Natural killer cell (primary cell): Measurements from ENCODE around the gene GPR107. TPM values are rescaled to one million over a fixed set of nuclear protein-coding genes. Genes with fewer than 3 reads are reported as not detected.

Experiments
- ATAC-seq, 3 donors: fragments of 150-1000 bp in 2 of 3; fragments of 200-7000 bp in 1 of 3; cut with Tn5 transposase; 1 replicate in 1 of 3; 2 replicates in 2 of 3; pipeline ENCODE4 v1.10.0; 2021; ENCODE audit warnings: mild to moderate bottlenecking in 2 of 3, moderate library complexity in 2 of 3
- DNase-seq, 2 donors: peaks; one replicate each; pipeline versions ENCODE4 v3.0.0 to v3.0.0-alpha.2; 2013 to 2021; ENCODE audit warnings: mixed read lengths in 1 of 2
- H3K27ac ChIP-seq: one replicate; pipeline ENCODE4 v1.5.1; 2013; ENCODE audit warnings: mild to moderate bottlenecking, low read length
- H3K27me3 ChIP-seq: one replicate; pipeline ENCODE4 v1.6.1; 2013; ENCODE audit warnings: low read length; ENCODE audit not compliant: control insufficient read depth, insufficient read depth
- H3K36me3 ChIP-seq: one replicate; pipeline ENCODE4 v1.6.1; 2013; ENCODE audit warnings: low read length; ENCODE audit not compliant: control insufficient read depth, insufficient read depth
- H3K4me1 ChIP-seq: one replicate; pipeline ENCODE4 v1.6.1; 2013; ENCODE audit warnings: low read length; ENCODE audit not compliant: control insufficient read depth, insufficient read depth
- H3K4me3 ChIP-seq: one replicate; pipeline ENCODE4 v1.5.1; 2013; ENCODE audit warnings: low read length
- H3K9me3 ChIP-seq: one replicate; pipeline ENCODE4 v1.6.1; 2013; ENCODE audit warnings: low read length; ENCODE audit not compliant: control insufficient read depth, insufficient read depth
- H3K27ac Mint-ChIP-seq, 2 donors: one replicate each; pipeline ENCODE4 v1.8.0; 2022; ENCODE audit warnings: mild to moderate bottlenecking in 2 of 2, mixed read lengths in 2 of 2, moderate library complexity in 1 of 2
- H3K27me3 Mint-ChIP-seq, 2 donors: one replicate each; pipeline ENCODE4 v1.8.0; 2022; ENCODE audit warnings: low read depth in 2 of 2, mixed read lengths in 2 of 2
- H3K36me3 Mint-ChIP-seq: one replicate; pipeline ENCODE4 v1.8.0; 2022; ENCODE audit warnings: mixed read lengths
- H3K4me1 Mint-ChIP-seq, 2 donors: one replicate each; pipeline ENCODE4 v1.8.0; 2022; ENCODE audit warnings: mixed read lengths in 2 of 2
- H3K4me3 Mint-ChIP-seq: one replicate; pipeline ENCODE4 v1.8.0; 2022; ENCODE audit warnings: mild to moderate bottlenecking, moderate library complexity, mixed read lengths
- H3K9me3 Mint-ChIP-seq, 2 donors: one replicate each; pipeline ENCODE4 v1.8.0; 2022; ENCODE audit warnings: mixed read lengths in 2 of 2
- CTCF ChIP-seq: fragments of 200-600 bp; IDR thresholded peaks from one replicate; pipeline ENCODE4 v1.8.0; 2022; ENCODE audit warnings: antibody characterized with exemption
- WGBS: methylation state at CpG from one replicate; pipeline ENCODE4 v1.1.7; 2013; ENCODE audit warnings: missing lambda C conversion rate; ENCODE audit not compliant: insufficient coverage; 5-methylcytosine and 5-hydroxymethylcytosine counted together
- intact Hi-C: fragments of 100-400 bp; cut with micrococcal nuclease; formaldehyde crosslinking; loops from one replicate; pipeline ENCODE4 v1.14.2; 2022
- total RNA-seq, 4 donors: library from RNA; stranded (reverse); fragments of 120-200 nt in 1 of 4; gene quantifications; one replicate each; pipeline versions ENCODE4 v1.2.3 to v1.2.4, GENCODE V29; 2013 to 2022

Gene GPR107
- total RNA-seq, 3 donors from 2014 or later (not counting 1 experiment from before 2014, with no cell fraction given): 32.9 to 49.5 (median 41.8) TPM

- H3K27me3 Mint-ChIP-seq: no peaks in the 10 kb centered on the region
- peak overlapping the region; percentile 66 for H3K4me3 Mint-ChIP-seq
- no peaks in the 10 kb centered on the region for H3K9me3 Mint-ChIP-seq
- H3K27ac ChIP-seq: no peak overlapping the region
- peaks cover 4 to 16% of the 10 kb centered on the region in 2 donors for H3K4me1 Mint-ChIP-seq
- H3K9me3 ChIP-seq: no peaks in the 10 kb centered on the region
- H3K27me3 ChIP-seq: no peaks in the 10 kb centered on the region
- TF ChIP-seq CTCF: no peak
- DNase-seq: no peak
- peak overlapping the region in 1 of 2 donors; percentile 32 for H3K27ac Mint-ChIP-seq
- H3K4me3 ChIP-seq: no peak overlapping the region
- peaks cover 2% of the 10 kb centered on the region for H3K36me3 ChIP-seq
- peaks cover 26% of the 10 kb centered on the region for H3K4me1 ChIP-seq
- H3K36me3 Mint-ChIP-seq: no peaks in the 10 kb centered on the region
- intact Hi-C loops: no loop called here
- ATAC-seq: no peak
Observed at GRCh38 chr9:130051855-130052254, 1.9 kb upstream of the GPR107 start.

GRCh38 chr9:130053109-130053503, 600 bp upstream of the GPR107 start:
- no peak for TF ChIP-seq CTCF
- peaks cover 4 to 15% of the 10 kb centered on the region in 2 donors for H3K4me1 Mint-ChIP-seq
- peak overlapping the region; percentile 91 for H3K4me3 Mint-ChIP-seq
- Histone ChIP-seq H3K9me3 (no peaks in the 10 kb centered on the region), H3K27me3 (no peaks in the 10 kb centered on the region), H3K4me3 (peak overlapping the region; percentile 82), H3K4me1 (peaks cover 26% of the 10 kb centered on the region), H3K36me3 (peaks cover 2% of the 10 kb centered on the region), H3K27ac (peak overlapping the region; percentile 91)
- H3K27me3 Mint-ChIP-seq: no peaks in the 10 kb centered on the region
- no peaks in the 10 kb centered on the region for H3K9me3 Mint-ChIP-seq
- ATAC-seq: no peak
- DNase-seq: no peak
- peak overlapping the region; percentile 88 to 91 for H3K27ac Mint-ChIP-seq
- intact Hi-C loops: no loop called here
- 13% methylated on average over 8 of the region's 9 CpGs for WGBS
- no peaks in the 10 kb centered on the region for H3K36me3 Mint-ChIP-seq

GRCh38 chr9:130054325-130054786, 650 bp downstream of the GPR107 start:
- Mint-ChIP-seq H3K36me3 (no peaks in the 10 kb centered on the region), H3K27me3 (no peaks in the 10 kb centered on the region), H3K4me3 (peak overlapping the region; percentile 91), H3K9me3 (no peaks in the 10 kb centered on the region), H3K27ac (peak overlapping the region; percentile 88 to 91), H3K4me1 (peaks cover 4 to 15% of the 10 kb centered on the region in 2 donors)
- DNase-seq: no peak
- ATAC-seq: no peak
- H3K27ac ChIP-seq: peak overlapping the region; percentile 91
- peaks cover 4% of the 10 kb centered on the region for H3K36me3 ChIP-seq
- WGBS: 6% methylated on average over 14 of the region's 14 CpGs
- peaks cover 26% of the 10 kb centered on the region for H3K4me1 ChIP-seq
- no peaks in the 10 kb centered on the region for H3K9me3 ChIP-seq
- H3K4me3 ChIP-seq: peak overlapping the region; percentile 82
- intact Hi-C loops: no loop called here
- H3K27me3 ChIP-seq: no peaks in the 10 kb centered on the region
- no peak for TF ChIP-seq CTCF

GRCh38 chr9:130054820-130055219, 1.1 kb downstream of the GPR107 start:
- peak overlapping the region; percentile 88 to 91 for H3K27ac Mint-ChIP-seq
- H3K27me3 ChIP-seq: no peaks in the 10 kb centered on the region
- no peak overlapping the region for H3K4me3 ChIP-seq
- 81% methylated on average over 5 of the region's 8 CpGs for WGBS
- H3K4me1 ChIP-seq: peaks cover 26% of the 10 kb centered on the region
- no peaks in the 10 kb centered on the region for H3K9me3 Mint-ChIP-seq
- ATAC-seq (no peak), DNase-seq (no peak)
- intact Hi-C loops: no loop called here
- H3K27me3 Mint-ChIP-seq: no peaks in the 10 kb centered on the region
- peak overlapping the region; percentile 91 for H3K4me3 Mint-ChIP-seq
- H3K4me1 Mint-ChIP-seq: peaks cover 4 to 15% of the 10 kb centered on the region in 2 donors
- H3K36me3 Mint-ChIP-seq: no peaks in the 10 kb centered on the region
- no peak for TF ChIP-seq CTCF
- H3K36me3 ChIP-seq: peaks cover 4% of the 10 kb centered on the region
- H3K9me3 ChIP-seq: no peaks in the 10 kb centered on the region
- no peak overlapping the region for H3K27ac ChIP-seq
